Bone marrow (tissue), 2 donors: ENCODE measurements around the gene TJP2.

Source experiments
- DNase-seq, 2 donors: peaks; one replicate each; lab custom pipeline; 2025; lab: John Stamatoyannopoulos, UW

Gene TJP2

GRCh38 chr9:69232135-69232534 lies 58.1 kb downstream of the TJP2 start:
- no peak for DNase-seq

GRCh38 chr9:69234683-69235082 lies 60.6 kb downstream of the TJP2 start:
- no peak for DNase-seq

GRCh38 chr9:69236188-69236587 lies 62.1 kb downstream of the TJP2 start:
- DNase-seq, result no peak

- DNase-seq, result no peak
Observed at GRCh38 chr9:69237702-69238295, 63.7 kb downstream of the TJP2 start.

GRCh38 chr9:69243116-69243515 lies 69.0 kb downstream of the TJP2 start:
- DNase-seq, result no peak

- DNase-seq, result no peak
Observed at GRCh38 chr9:69246629-69247028, 72.6 kb downstream of the TJP2 start.

- DNase-seq, result no peak
Observed at GRCh38 chr9:69248005-69248404, 73.9 kb downstream of the TJP2 start.

- DNase-seq, result no peak
Observed at GRCh38 chr9:69249337-69249736, 75.3 kb downstream of the TJP2 start.

- no peak for DNase-seq
Observed at GRCh38 chr9:69250681-69251080, 76.6 kb downstream of the TJP2 start.

- no peak for DNase-seq
Observed at GRCh38 chr9:69252436-69252835, 78.4 kb downstream of the TJP2 start.

GRCh38 chr9:69253057-69253456 lies 79.0 kb downstream of the TJP2 start:
- no peak for DNase-seq

- DNase-seq, result no peak
Observed at GRCh38 chr9:69254223-69254622, 80.1 kb downstream of the TJP2 start.

- DNase-seq, result no peak
Observed at GRCh38 chr9:69255591-69255990, 81.5 kb downstream of the TJP2 start.

- no peak for DNase-seq
Observed at GRCh38 chr9:69258551-69258950, 84.5 kb downstream of the TJP2 start.

- no peak for DNase-seq
Observed at GRCh38 chr9:69260161-69260560, 86.1 kb downstream of the TJP2 start.

- no peak for DNase-seq
Observed at GRCh38 chr9:69261636-69262035, 87.6 kb downstream of the TJP2 start.

GRCh38 chr9:69264526-69264925 lies 90.4 kb downstream of the TJP2 start:
- DNase-seq, result peak in 1 of 2 donors; percentile 22

- DNase-seq, result no peak
Observed at GRCh38 chr9:69265891-69266290, 91.8 kb downstream of the TJP2 start.

- DNase-seq, result no peak
Observed at GRCh38 chr9:69272212-69272611, 98.1 kb downstream of the TJP2 start.

GRCh38 chr9:69273161-69273560 lies 99.1 kb downstream of the TJP2 start:
- DNase-seq, result no peak

- no peak for DNase-seq
Observed at GRCh38 chr9:69276775-69277174, 102.7 kb downstream of the TJP2 start.

GRCh38 chr9:69279084-69279731 lies 105.1 kb downstream of the TJP2 start:
- DNase-seq, result no peak

GRCh38 chr9:69279733-69280132 lies 105.7 kb downstream of the TJP2 start:
- DNase-seq, result no peak

- no peak for DNase-seq
Observed at GRCh38 chr9:69283003-69283402, 108.9 kb downstream of the TJP2 start.
